ENCODE data around the gene KYNU. TPM values are rescaled to one million over a fixed set of nuclear protein-coding genes. Genes with fewer than 3 reads are reported as not detected.

The KYNU gene
- total and polyA plus RNA-seq, 10 of the 15 experiments (the other 5 are each of a cell fraction or from before 2014, with no cell fraction given), result 31.3 to 101 (median 38.3) TPM

- Histone ChIP-seq H4K20me1 (ENCODE audit: control insufficient read depth, insufficient read depth) (no peaks in the 10 kb centered on the region), H3K4me1 (ENCODE audit: control insufficient read depth, insufficient read depth, low read length) (no peaks in the 10 kb centered on the region), H3K27ac (ENCODE audit: control insufficient read depth, insufficient read depth) (no peak overlapping the region), H3K79me2 (ENCODE audit: control insufficient read depth, insufficient read depth, low read length) (no peaks in the 10 kb centered on the region), H3K4me2 (ENCODE audit: control insufficient read depth, insufficient read depth) (no peak overlapping the region), H3K4me3 (no peak overlapping the region), H3K36me3 (ENCODE audit: control insufficient read depth in 2 of 2, insufficient read depth in 2 of 2, low read length in 1 of 2) (no peaks in the 10 kb centered on the region), H2AFZ (ENCODE audit: control insufficient read depth, low read depth, low read length) (no peak overlapping the region), H3K9ac (ENCODE audit: control insufficient read depth, insufficient read depth, low read length) (no peak overlapping the region), H3K27me3 (replicated peaks in 1 of 2; ENCODE audit: control insufficient read depth in 2 of 2, insufficient read depth in 2 of 2, low read length in 1 of 2) (no peaks in the 10 kb centered on the region), H3K9me3 (replicated peaks; ENCODE audit: control insufficient read depth, insufficient read depth, low read length) (no peaks in the 10 kb centered on the region)
- ChIA-PET CTCF (no interaction called here), SMC1A (ENCODE audit: uncharacterized antibody, unreplicated experiment) (interaction anchor here (0.9 to 1.6 kb wide), 3 partner anchors 16 to 134 kb away, joined by 4 to 6 read pairs (median 4); no protein-coding TSS in a partner anchor), RAD21 (ENCODE audit: unreplicated experiment) (no interaction called here), POLR2A (no interaction called here)
- no peak for FAIRE-seq
- no peak for DNase-seq (ENCODE audit: low read depth, low spot score)
- in situ Hi-C loops (cut with MboI) (no loop called here), intact Hi-C loops (cut with micrococcal nuclease; ENCODE audit: unreplicated experiment) (no loop called here)
- ATAC-seq, result no peak
- 100% methylated on average over 1 of the region's 1 CpG for WGBS (ENCODE audit: insufficient coverage, insufficient replicate concordance, low lambda C conversion rate, missing lambda C conversion rate)
- BruUV-seq (replicated peaks), result no TSS peak
- TF ChIP-seq SUZ12 (IDR thresholded peaks at IDR 0.05; ENCODE audit: unreplicated experiment) (no peak), ZBTB11 (CRISPR knock-in tag; IDR thresholded peaks at IDR 0.05) (no peak), CHD4 (IDR thresholded peaks at IDR 0.05) (no peak), ZNF207 (IDR thresholded peaks at IDR 0.05; ENCODE audit: borderline replicate concordance) (no peak), WRNIP1 (IDR thresholded peaks at IDR 0.05; ENCODE audit: borderline replicate concordance, low read depth, low read length) (no peak), TAF1 (IDR thresholded peaks at IDR 0.05; ENCODE audit: borderline replicate concordance, low read depth, low read length) (no peak), RCOR1 (conservative IDR thresholded peaks at IDR 0.05; ENCODE audit: low read depth, low read length) (no peak), FOS (IDR thresholded peaks at IDR 0.05; ENCODE audit: borderline replicate concordance, extremely low read depth, insufficient read length) (no peak), EZH2 (IDR thresholded peaks at IDR 0.05; ENCODE audit: borderline replicate concordance, control insufficient read depth, low read depth, low read length) (no peak), MAX (IDR thresholded peaks at IDR 0.05; ENCODE audit: low read depth, low read length) (no peak), CREM (IDR thresholded peaks at IDR 0.05; ENCODE audit: low read depth) (no peak), ESRRA (IDR thresholded peaks at IDR 0.05; ENCODE audit: low read length) (no peak)
These were observed 35.1 kb upstream of the KYNU start for GRCh38 chr2:142842369-142842768.
